ENCODE data around the gene OSBPL1A.

The OSBPL1A gene

DNA sequence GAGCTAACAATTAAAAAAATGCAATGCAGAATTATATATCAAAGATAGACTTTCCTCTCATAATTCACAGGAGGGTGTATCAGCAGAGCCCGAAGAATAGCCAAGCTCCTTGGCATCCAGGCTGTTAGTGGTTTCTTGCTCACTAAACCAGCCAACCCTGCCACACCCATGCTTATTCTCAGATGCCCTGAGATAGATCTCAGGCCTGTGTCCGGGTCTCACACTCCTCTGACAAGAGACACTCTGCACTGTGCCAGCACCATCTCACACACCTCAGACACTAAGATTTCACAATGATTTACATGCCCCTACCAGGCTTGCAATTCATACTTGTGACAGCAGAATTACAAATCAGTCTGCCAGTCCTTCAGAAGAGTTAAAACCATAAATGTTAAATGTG, 64.5 kb downstream of the OSBPL1A start:
- no peak for DNase-seq

DNA sequence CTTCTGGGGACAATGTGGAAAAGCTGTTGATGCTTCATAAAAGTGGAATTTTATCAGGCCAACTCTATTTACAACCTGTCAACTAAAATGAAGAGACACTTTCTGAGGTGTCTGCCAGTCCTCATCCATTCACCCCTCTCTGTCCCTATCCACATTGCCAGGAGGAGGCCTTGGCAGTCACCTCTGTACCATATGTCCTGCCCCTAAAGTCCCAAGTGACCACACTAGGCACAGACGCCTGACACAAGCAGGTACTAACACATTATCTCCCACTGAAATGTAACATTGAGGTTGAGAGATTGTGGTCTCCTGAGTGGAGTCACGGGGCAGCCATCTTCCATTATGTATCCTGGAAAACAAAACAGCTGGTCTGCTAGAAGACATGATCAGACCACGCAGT, 71.4 kb downstream of the OSBPL1A start:
- DNase-seq: no peak

DNA sequence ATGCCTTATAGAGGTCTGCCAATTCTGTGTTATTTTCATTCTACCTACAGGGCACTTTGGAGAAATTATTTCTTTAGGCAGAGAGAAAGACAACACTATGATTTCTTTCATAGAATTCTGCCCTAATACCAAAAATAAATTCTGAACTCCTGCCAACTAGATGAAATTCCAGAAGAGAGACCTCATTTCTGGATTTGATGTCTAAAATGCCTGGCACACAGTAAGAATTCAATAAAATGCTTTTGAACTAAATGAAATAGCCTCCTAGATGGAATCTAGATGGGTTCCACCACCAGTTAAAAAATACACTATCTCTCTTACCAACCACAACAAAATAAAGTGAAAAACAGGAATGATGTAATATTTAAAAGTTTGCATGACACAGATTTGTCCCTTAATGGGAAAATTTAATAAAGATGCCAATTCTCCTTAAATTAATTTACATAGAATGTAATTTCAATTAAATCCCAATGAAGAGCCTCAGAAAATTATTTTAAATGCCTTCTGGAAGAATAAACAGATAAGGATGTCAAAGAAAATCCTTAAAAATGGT, 75.0 kb downstream of the OSBPL1A start:
- DNase-seq: no peak

DNA sequence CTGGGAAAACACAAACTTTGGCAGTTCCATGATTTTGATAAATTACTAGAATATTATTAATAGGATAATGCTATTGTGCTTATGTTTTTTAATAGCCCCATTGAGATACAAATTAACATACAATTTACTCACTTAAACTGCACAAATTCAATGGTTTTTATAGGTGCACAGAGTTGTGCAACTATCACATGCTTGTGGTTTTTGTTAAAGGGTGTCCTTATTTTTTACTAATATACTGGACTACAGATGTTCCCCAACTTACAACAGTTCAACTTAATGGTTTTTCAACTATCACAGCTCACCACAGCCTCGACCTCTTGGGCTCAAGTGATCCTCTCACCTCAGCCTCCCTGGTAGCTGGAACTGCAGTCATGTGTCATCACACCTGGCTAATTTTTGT, 76.6 kb downstream of the OSBPL1A start:
- no peak for DNase-seq

DNA sequence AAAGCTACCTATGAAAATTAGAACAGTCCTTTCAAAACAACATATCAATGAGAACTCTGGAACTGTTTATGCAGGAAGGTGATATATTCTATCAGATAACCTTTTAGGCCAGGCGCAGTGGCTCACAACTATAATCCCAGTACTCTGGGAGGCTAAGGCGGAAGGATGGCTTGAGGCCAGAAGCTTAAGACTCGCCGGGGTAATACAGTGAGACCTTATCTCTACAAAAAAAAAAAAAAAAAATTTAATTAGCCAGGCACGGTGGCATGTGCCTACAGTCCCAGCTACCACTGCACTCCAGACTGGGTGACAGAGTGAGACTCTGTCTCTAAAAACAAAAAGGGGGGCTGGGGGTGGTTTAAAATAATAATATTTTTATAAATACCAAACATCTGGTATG, 77.9 kb downstream of the OSBPL1A start:
- no peak for DNase-seq

DNA sequence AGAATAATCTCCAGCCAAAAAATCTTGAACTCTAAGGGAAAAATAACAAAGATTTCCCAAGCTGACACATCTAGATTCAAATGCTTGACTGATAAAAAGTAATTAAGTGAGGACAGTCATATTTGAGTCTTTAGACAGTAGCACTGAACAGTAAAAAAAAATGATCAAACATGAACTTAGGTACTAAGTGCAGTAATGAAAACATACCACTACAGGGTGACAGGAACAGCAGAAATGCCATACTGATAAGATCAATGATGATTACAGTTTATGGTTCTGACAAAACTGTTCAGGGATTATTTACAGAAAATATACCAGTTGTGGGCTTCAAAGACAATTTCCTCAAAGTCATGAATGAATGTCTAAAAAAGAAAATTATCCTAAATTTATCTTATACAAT, 80.3 kb downstream of the OSBPL1A start:
- no peak for DNase-seq

DNA sequence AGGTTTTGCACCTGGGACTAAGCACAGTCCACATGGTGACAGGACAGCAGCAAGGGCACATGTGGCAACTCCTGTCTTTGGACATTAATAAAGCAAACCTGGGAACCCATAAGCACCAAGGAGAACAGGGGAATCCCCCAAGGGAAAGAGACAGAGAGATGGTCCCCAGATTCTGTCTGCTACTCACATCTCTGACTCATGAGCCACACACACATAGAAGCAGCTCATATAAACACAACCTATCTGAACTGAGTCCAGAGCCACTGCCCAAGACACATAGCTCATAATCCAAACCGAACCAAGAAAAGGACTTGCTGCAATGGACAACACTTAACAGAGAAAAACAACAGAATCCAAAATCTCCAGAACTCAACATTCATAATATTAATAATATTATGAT, 82.5 kb downstream of the OSBPL1A start:
- DNase-seq: no peak

DNA sequence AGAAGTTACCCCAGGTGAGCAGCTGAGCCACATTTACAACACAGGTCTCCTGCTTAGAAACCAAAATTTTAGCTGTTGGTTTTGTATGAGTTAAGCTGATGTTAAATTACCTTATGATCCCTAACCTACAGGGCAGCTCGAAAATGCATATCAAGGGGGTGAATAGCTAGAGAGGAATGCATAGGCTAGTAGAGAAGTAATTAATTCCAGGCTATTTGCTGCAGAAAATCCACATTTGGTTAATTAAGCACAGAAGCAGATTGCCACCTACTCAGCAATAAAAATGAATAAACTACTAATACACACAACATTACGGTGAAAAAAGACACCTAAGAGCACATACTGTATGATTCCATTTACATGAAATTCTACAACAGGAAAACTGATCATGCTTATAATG, 91.4 kb downstream of the OSBPL1A start:
- no peak for DNase-seq

DNA sequence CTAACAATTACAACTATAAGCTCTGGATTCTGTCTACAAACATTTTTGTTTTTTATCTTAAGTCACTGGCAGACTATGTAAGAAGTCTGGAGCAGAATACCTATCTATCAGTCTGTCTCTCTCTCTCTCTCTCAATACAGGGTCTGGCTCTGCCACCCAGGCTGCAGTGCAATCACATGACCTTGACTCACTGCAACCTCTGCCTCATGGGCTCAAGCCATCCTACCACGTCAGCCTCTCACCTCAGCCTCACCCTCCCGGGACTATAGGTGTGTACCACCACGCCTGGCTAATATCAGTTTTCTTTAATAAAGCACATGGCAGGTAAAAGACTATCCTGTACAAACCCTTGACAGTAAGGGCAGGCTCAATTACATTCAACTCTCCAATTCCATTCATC, 96.9 kb downstream of the OSBPL1A start:
- DNase-seq: no peak

DNA sequence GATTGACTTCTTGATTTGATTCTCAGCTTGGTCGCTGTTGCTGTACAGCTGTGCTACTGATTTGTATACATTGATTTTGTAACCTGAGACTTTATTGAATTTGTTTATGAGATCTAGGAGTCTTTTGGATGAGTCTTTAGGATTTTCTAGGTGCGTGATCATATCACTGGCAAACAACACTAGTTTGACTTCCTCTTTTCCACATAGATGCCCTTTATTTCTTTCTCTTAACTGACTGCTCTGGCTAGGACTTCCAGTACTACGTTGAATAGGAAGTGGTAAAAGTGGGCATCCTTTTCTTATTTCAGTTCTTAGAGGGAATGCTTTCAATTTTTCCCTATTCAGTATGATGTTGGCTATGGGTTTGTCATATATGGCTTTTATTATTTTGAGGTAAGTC, 101.3 kb downstream of the OSBPL1A start:
- DNase-seq: no peak

DNA sequence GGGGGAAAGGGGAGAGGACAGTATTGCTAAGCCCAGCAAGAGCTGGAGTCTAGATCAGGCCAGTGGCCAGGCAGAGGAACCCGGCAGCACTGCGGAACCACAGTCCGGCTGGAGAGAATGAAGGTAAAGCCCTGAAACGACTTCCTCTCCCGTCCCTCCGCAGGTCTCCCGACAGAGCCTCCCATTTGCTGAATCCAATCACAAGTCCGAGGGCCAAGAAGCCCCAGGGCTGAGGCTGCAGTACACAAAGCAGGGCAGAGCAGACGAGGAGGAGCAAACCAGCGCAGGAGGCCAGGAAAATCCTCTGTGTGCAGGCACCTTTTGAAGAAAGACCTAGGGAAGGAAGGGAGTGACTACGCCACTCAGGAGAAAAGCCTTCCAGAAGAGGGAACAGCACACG, 104.4 kb downstream of the OSBPL1A start:
- DNase-seq: no peak

DNA sequence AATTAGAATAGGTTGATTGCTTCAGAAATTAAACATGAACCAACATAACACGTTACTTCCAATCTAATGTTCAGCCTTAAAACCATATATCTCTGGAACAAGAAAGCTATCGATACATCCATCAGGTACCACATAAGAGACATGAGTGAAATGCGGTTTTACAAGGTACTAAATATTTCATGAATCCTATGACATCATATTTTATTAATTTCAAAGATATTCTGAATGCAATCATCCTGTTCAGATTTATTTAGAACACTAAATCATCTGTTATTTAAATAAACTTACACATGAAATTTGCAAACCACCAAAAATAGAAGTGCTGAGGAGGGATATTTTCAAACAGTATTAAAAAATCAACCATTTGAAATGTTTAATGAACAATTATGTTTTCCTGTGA, 119.0 kb downstream of the OSBPL1A start:
- DNase-seq: no peak

DNA sequence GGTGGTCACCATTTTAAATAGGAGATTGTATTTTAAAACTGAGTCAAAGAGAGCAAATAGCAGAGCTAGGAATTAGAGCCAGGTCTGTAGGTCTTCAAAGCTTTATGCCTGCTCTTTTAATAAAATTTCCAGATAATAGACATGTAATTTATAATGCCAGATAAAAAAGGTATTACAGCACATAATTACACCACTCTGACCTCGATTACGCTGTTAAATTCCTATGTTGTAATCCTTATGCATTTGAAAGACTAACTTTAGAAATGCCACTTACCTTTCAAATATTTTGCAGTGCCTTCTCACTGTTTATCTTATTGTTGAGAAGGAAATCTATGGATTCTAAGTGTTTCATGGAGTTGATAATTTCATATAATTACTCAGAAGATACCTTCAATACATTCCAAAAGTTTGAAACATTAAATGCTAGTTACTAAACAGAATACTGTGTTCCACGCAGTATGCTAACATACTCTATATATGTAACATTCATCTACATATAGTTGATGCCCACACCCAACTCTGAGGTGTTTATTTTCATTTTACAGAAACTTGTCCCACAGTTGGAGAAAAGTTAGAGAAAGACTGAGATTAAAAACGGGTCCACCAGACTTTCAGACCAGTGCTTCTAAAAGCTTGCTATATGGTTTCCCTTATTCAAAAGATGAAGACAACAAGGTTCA, 120.0 kb downstream of the OSBPL1A start:
- DNase-seq: no peak

DNA sequence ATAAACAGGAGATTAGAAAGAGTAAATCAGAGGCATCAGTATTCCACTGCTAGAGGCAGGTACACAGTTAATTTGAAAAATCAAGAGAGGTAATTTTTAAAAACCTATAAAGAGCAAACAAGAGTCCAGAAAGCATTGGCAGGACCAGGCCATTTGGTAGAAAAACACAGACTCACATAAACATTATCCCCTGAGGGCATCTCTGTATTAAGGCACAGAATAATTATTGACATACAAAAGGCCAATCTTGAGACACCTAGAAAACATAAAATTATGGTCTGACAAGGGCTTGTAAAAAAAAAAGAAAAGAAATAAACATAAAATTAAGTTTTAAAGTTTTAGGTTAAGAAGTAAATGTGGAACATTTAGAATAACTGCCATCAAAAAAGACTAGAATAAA, 120.6 kb downstream of the OSBPL1A start:
- no peak for DNase-seq

DNA sequence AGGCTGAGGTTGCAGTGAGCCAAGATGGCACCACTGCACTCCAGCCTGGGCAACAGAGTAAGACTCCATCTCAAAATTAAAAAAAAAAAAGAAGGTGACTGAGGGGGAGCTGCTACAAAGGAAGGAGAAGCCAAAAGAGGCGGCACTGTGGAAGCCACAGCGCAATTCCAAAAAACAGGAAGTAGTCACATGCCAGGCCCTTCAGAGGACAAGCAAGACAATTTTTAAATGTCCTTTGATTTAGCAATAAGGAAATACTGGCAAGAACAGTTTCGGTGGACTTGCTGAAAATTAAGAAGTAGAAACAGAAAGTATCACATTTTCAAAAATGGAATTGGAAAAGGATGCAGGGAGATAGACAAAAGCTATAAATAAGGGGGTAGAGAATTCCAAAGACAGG, 122.8 kb downstream of the OSBPL1A start:
- no peak for DNase-seq

DNA sequence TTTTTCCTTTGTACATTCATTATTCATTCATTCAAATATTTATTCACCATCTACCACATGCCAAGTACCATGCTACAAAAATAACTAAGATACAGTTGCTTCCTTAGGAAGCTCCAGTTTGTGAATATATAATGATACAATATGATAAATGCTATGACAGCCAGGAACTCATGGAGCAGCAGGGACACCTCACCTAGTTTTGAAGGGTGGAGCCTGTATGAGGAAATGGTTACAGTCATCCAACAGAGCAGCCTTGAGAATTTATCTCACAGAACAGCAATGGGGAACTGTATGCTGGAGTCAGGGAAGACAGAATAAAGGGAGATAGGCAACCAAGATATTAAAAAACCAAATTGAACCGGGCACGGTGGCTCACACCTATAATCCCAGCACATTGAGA, 124.0 kb downstream of the OSBPL1A start:
- no peak for DNase-seq

DNA sequence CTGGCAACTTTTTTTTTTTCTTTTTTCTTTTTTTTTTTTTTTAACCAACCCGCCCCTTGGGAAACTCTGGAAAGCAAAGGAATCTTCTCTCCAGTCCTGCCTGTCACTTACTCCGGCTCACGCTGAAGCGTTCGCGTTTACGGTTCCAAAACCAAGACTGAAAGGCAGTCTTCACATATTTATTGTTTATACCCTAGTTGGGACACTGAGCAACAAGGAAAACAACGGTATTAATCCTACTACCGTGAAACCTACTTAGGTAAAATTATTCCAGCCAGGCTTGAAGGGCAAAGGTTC, 125.4 kb downstream of the OSBPL1A start:
- DNase-seq: no peak

DNA sequence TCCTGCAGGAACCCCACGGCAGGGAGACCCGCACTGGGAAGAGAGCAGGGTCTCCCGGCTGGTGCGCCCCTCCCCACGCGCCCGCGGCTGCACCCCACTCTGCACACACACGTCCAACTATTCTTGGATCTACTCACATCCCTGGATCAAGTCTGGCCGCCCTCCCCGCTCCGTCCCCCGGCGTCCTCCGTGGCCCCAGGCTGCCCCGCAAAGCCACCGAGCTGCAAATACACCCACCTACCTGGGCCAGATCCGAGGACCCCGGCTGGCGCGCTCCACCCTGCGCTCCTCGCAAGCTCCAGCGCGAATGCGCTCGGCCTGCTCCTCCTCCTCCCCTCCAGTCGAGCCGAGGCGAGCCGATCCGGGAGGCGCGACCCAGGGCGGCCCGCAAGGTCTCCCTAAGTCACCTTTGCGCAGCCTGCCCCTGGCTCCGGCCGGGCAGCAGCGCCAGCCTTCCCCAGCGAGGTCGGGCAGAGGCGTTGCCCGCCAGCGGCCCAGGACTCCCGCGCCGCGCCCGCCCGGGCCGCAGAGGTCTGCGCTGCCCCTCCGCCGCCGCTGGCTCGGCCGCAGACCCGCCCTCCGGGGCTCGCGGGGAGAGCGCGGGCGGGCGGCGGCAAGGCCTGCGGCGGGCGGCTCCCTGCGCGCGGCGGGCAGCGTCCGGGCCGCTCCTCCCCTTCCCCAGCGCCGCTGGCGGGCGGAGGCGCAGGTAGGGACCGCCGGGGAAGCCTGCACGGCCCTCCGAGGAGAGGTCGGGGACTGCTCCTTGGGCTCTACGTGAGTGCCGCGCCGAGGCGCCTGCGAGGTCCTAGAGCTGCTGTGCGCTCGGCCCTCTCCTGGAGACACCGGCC, 126.0 kb downstream of the OSBPL1A start:
- no peak for DNase-seq

DNA sequence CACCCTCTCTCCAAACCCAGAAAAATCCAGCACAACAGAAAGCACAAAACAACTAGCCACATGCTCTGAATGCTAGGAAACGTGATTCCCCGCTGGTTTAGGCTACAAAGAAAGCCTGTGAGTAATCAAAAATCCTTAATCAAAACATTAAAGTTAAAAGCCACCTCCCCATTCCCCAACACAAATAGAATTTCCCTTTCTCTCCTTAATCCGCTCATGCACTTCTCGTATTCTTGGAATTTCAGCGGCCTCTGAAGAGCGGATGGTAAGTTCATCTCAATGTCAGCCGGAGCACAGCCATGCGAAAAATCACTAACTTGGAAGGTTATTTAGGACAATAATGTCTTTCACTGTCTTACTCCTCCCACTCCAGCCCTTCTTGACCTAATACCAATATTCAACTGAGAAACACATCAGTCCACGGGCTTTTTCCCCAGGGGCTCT, 126.7 kb downstream of the OSBPL1A start:
- DNase-seq: no peak

DNA sequence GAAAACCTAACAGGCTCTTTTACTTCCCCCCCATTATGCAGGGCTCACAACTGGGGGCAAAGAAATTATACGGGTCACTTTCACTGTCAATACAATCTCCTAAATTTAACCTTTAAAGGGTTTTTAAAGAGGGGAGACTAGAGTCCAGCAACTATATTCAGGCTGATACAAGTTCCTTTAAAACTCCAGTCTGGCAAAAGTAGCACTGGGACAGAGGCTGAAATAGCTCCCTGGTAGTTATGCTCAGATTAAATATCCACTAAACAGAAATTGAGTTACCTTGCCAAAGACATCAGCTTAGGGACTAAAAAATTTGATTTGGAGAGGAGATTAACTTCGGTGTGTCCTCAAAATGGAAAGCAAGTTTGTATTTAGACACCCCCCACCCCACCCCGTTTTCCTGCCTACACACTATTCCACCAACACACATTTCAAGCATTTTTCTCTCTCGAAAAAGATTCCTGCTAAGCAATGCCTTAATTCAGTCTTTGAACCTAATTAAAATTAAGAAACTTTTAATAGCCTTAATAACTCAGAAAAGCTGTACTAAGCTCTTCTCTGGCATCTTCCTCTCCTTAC, 127.2 kb downstream of the OSBPL1A start:
- no peak for DNase-seq

DNA sequence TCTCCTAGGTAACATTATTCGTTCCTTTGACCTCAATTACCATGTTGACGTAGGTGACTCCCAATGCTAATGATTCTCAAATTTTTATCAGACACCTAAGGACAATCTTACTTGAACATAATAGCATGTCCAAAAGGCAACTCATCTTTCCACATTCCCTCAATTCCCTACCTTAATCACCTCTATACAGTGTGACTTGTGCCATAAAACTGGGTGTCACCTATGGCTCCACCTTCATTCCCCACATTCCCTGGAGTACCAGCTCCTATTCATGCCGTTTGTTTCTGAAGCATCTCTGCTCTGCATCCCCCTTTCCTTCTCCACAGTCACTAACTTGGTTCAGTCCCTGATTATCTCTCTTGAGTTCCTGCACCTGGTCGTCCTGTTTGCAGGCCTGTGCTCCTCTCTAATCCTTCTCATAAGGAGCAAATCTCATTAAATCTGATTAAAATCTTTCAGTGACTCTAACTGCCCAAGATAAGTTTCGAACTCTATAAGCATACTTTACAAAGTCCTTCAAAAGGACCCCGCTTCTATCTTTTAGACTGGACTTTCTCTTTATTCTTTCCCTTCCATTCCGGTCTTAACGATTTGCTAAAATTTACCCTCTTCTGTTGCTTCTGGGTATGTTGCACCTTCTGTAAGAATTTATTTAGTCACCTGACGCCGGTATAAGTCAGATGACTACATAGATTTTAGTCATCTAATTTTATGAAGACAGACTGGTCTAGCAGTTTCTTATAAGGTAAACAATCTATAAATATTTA, 128.7 kb downstream of the OSBPL1A start:
- no peak for DNase-seq

DNA sequence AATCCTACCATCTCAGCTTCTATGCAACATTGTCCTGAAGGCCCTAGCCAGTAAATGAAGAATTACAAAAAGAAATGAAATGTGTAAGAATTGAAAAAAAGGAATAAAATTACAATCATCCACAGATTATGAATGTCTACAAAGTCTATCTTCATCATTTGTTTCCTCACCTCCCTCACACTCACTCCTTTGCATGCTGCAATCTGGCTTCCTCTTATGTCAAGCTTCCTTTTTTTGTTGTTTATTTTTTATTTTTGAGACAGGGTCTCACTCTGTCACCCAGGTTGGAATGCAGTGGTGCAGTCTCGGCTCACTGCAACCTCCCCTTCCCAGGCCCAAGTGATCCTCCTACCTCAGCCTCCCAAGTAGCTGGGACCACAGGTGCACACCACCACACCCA, 129.7 kb downstream of the OSBPL1A start:
- no peak for DNase-seq

DNA sequence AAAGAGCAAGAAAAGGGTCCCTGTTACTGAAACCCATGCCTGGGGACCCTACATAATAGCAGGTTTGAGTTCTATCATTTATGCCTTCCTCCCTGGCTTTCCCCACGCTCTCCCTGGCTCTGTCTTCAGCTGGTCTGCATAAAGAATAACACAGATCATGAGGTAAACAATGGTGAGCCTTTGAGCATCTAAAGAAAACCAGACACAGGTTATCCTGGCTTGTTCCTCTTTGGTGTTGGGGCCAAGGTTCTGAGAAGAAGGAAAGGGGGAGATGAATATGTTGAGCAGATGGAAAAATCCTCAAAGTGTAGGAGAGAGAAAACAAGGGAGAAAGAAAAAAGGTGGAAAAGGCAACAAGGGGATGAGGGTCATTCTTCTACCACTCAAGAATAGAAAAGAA, 131.5 kb downstream of the OSBPL1A start:
- DNase-seq: no peak
